H54 (cell line): ENCODE data around the gene SLC6A1.

Experiments used
- DNase-seq: peaks from one replicate; pipeline ENCODE4 v3.0.0; 2011; ENCODE audit warnings: low spot score, mixed read lengths; ENCODE audit not compliant: insufficient read length
- FAIRE-seq: peaks from 3 replicates; lab custom pipeline; 2011; peaks lifted over from hg19 to GRCh38; lab: Jason Lieb, UNC
- POLR2A ChIP-seq: IDR thresholded peaks from 2 replicates; pipeline ENCODE4 v1.6.1; 2011; ENCODE audit warnings: low read depth, mild to moderate bottlenecking, low read length

SLC6A1 gene

GRCh38 chr3:10957976-10958749, 34.4 kb upstream of the SLC6A1 start:
- no peak for TF ChIP-seq POLR2A
- DNase-seq (no peak), FAIRE-seq (no peak)

- DNase-seq (no peak), FAIRE-seq (no peak)
- TF ChIP-seq POLR2A, result no peak
Measured at GRCh38 chr3:10960255-10960654, 32.3 kb upstream of the SLC6A1 start.

GRCh38 chr3:10961921-10962320, 30.6 kb upstream of the SLC6A1 start:
- DNase-seq (no peak), FAIRE-seq (no peak)
- TF ChIP-seq POLR2A, result no peak

- FAIRE-seq, result no peak
- no peak for TF ChIP-seq POLR2A
Measured at GRCh38 chr3:10962481-10963036, 30.0 kb upstream of the SLC6A1 start.

GRCh38 chr3:10964537-10965167, 27.9 kb upstream of the SLC6A1 start:
- no peak for TF ChIP-seq POLR2A
- DNase-seq, result peak; percentile 25
- no peak for FAIRE-seq

More at GRCh38 chr3:10962481-10963036, 30.0 kb upstream of the SLC6A1 start:
- no peak for DNase-seq

- no peak for DNase-seq
- TF ChIP-seq POLR2A, result no peak
- no peak for FAIRE-seq
Measured at GRCh38 chr3:10968401-10968800, 24.1 kb upstream of the SLC6A1 start.

- DNase-seq (no peak), FAIRE-seq (no peak)
- no peak for TF ChIP-seq POLR2A
Measured at GRCh38 chr3:10970306-10970960, 22.1 kb upstream of the SLC6A1 start.

- no peak for DNase-seq
- no peak for FAIRE-seq
- TF ChIP-seq POLR2A, result no peak
Measured at GRCh38 chr3:10972072-10972782, 20.3 kb upstream of the SLC6A1 start.

- no peak for FAIRE-seq
- no peak for TF ChIP-seq POLR2A
- DNase-seq, result no peak
Measured at GRCh38 chr3:10973046-10973595, 19.4 kb upstream of the SLC6A1 start.

- FAIRE-seq (no peak), DNase-seq (no peak)
- TF ChIP-seq POLR2A, result no peak
Measured at GRCh38 chr3:10974131-10974530, 18.4 kb upstream of the SLC6A1 start.

GRCh38 chr3:10974746-10975375, 17.7 kb upstream of the SLC6A1 start:
- DNase-seq (no peak), FAIRE-seq (no peak)
- no peak for TF ChIP-seq POLR2A

GRCh38 chr3:10975695-10976234, 16.8 kb upstream of the SLC6A1 start:
- DNase-seq (no peak), FAIRE-seq (no peak)
- TF ChIP-seq POLR2A, result no peak
